Smooth muscle cell (in vitro differentiated cells): ENCODE data around the gene SLC37A3. TPM values are rescaled to one million over a fixed set of nuclear protein-coding genes. Genes with fewer than 3 reads are reported as not detected.

ENCODE experiments used
- polyA plus RNA-seq: library from polyadenylated mRNA; unstranded; fragments of >200 nt; fragmentation: Nextera tagmentation; extraction: Ambion mirVana; gene quantifications from 2 replicates; pipeline ENCODE4 v1.2.1, GENCODE V29; 2016
- small RNA-seq: library from RNA; depleted of rRNA; stranded (forward); fragments of <200 nt; gene quantifications from one replicate; pipeline ENCODE3, GENCODE V24; 2014
- total RNA-seq: library from RNA; depleted of rRNA; stranded (reverse); fragments of >200 nt; gene quantifications from 2 replicates; pipeline ENCODE4 v1.2.3, GENCODE V29; 2014

SLC37A3 gene
- total and polyA plus RNA-seq, 2 experiments from 2014 or later: 42.8 to 54.2 TPM

Small RNA genes within 50 kb of the gene (small RNA-seq; reads per million reads assigned to genes)
- gene RNA5SP247 (not detected), gene RNA5SP248 (142 reads per million, percentile 99 among the genes with 10 or more reads in this experiment)

Other genes with a start within 250 kb of the SLC37A3 start
- gene KDM7A, start 221.5 kb downstream of the SLC37A3 start, total RNA-seq: 6.1 and 17.3 TPM in 2 replicates
- gene KDM7A, start 221.5 kb downstream of the SLC37A3 start, polyA plus RNA-seq: 0.63 and 0.88 TPM in 2 replicates
- gene RAB19, start 5.5 kb upstream of the SLC37A3 start, total RNA-seq: not detected in 2 replicates
- not detected in 2 replicates for gene RAB19, start 5.5 kb upstream of the SLC37A3 start, polyA plus RNA-seq
- gene MKRN1, start 81.0 kb upstream of the SLC37A3 start, total RNA-seq: 52.4 and 60.3 TPM in 2 replicates
- 50.2 and 82.8 TPM in 2 replicates for gene MKRN1, start 81.0 kb upstream of the SLC37A3 start, polyA plus RNA-seq
- 2.8 and 4.6 TPM in 2 replicates for gene DENND2A, start 242.3 kb upstream of the SLC37A3 start, total RNA-seq
- 1.8 and 5.5 TPM in 2 replicates for gene DENND2A, start 242.3 kb upstream of the SLC37A3 start, polyA plus RNA-seq